ENCODE measurements around the gene PBRM1.

DNA sequence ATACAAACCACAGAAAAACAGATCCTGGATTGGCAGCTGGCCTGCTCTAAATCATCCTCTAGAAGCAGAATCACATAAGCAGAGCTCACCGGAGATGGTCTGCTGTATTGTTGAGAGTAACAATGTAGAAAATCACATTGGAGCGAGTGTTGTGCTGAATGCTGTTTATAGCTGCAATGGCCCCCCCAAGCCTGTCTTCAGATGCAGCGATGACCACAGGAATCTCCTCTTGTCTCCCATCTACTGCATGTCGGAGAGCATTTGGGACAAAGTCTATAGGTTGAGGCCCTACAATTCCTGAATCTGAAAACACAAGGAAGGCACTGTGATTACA is 11.9 kb upstream of the PBRM1 start:
- TF ChIP-seq, protein P1, sequence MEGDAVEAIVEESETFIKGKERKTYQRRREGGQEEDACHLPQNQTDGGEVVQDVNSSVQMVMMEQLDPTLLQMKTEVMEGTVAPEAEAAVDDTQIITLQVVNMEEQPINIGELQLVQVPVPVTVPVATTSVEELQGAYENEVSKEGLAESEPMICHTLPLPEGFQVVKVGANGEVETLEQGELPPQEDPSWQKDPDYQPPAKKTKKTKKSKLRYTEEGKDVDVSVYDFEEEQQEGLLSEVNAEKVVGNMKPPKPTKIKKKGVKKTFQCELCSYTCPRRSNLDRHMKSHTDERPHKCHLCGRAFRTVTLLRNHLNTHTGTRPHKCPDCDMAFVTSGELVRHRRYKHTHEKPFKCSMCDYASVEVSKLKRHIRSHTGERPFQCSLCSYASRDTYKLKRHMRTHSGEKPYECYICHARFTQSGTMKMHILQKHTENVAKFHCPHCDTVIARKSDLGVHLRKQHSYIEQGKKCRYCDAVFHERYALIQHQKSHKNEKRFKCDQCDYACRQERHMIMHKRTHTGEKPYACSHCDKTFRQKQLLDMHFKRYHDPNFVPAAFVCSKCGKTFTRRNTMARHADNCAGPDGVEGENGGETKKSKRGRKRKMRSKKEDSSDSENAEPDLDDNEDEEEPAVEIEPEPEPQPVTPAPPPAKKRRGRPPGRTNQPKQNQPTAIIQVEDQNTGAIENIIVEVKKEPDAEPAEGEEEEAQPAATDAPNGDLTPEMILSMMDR (IDR thresholded peaks at IDR 0.05; ENCODE audit: low read depth, low read length, missing input control) = no peak
- TF ChIP-seq JUND (IDR thresholded peaks at IDR 0.05) = no peak
- no peak for TF ChIP-seq TAF1 (conservative IDR thresholded peaks at IDR 0.05)
- no peak for TF ChIP-seq YY1 (IDR thresholded peaks at IDR 0.05)
- TF ChIP-seq, protein P2, sequence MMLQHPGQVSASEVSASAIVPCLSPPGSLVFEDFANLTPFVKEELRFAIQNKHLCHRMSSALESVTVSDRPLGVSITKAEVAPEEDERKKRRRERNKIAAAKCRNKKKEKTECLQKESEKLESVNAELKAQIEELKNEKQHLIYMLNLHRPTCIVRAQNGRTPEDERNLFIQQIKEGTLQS (IDR thresholded peaks at IDR 0.05) = no peak
- TF ChIP-seq EGR1 (IDR thresholded peaks at IDR 0.05; ENCODE audit: low read depth in 2 of 2) = no peak
- no peak for TF ChIP-seq GABPA (IDR thresholded peaks at IDR 0.05 in 1 of 2, conservative IDR thresholded peaks at IDR 0.05 in 1 of 2)
- TF ChIP-seq FOXA1 (IDR thresholded peaks at IDR 0.05) = no peak
- no peak for TF ChIP-seq FOXA2 (IDR thresholded peaks at IDR 0.05)
- TF ChIP-seq, protein P3, sequence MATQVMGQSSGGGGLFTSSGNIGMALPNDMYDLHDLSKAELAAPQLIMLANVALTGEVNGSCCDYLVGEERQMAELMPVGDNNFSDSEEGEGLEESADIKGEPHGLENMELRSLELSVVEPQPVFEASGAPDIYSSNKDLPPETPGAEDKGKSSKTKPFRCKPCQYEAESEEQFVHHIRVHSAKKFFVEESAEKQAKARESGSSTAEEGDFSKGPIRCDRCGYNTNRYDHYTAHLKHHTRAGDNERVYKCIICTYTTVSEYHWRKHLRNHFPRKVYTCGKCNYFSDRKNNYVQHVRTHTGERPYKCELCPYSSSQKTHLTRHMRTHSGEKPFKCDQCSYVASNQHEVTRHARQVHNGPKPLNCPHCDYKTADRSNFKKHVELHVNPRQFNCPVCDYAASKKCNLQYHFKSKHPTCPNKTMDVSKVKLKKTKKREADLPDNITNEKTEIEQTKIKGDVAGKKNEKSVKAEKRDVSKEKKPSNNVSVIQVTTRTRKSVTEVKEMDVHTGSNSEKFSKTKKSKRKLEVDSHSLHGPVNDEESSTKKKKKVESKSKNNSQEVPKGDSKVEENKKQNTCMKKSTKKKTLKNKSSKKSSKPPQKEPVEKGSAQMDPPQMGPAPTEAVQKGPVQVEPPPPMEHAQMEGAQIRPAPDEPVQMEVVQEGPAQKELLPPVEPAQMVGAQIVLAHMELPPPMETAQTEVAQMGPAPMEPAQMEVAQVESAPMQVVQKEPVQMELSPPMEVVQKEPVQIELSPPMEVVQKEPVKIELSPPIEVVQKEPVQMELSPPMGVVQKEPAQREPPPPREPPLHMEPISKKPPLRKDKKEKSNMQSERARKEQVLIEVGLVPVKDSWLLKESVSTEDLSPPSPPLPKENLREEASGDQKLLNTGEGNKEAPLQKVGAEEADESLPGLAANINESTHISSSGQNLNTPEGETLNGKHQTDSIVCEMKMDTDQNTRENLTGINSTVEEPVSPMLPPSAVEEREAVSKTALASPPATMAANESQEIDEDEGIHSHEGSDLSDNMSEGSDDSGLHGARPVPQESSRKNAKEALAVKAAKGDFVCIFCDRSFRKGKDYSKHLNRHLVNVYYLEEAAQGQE (IDR thresholded peaks at IDR 0.05) = no peak
- TF ChIP-seq HNF4G (IDR thresholded peaks at IDR 0.05) = no peak

All from liver (tissue), 3 donors.